ENCODE data around the gene ZNF808. TPM values are rescaled to one million over a fixed set of nuclear protein-coding genes. Genes with fewer than 3 reads are reported as not detected.
"Not testable (repeated sequence)": the region's sequence is repeated elsewhere in the genome, so short reads cannot be mapped to it uniquely, and the experiment has no call there.

ZNF808 gene
- total RNA-seq = 27.4 and 28.2 TPM in 2 replicates

- intact Hi-C loops (cut with micrococcal nuclease) = loop anchor here (1.0 to 5.0 kb wide), 23 partner anchors 8 to 1340 kb away; partner anchors contain the start of genes MYADM, ZNF160, ZNF320 and ZNF480
These were observed at the start of gene ZNF808 for GRCh38 chr19:52527134-52527955. ZNF808 (plus strand) TSS chr19:52527668; CDS start chr19:52543285, 15,617 bp downstream.

GRCh38 chr19:52484111-52484743 is 43.2 kb upstream of the ZNF808 start:
- intact Hi-C loops (cut with micrococcal nuclease) = not testable (repeated sequence)

DNA sequence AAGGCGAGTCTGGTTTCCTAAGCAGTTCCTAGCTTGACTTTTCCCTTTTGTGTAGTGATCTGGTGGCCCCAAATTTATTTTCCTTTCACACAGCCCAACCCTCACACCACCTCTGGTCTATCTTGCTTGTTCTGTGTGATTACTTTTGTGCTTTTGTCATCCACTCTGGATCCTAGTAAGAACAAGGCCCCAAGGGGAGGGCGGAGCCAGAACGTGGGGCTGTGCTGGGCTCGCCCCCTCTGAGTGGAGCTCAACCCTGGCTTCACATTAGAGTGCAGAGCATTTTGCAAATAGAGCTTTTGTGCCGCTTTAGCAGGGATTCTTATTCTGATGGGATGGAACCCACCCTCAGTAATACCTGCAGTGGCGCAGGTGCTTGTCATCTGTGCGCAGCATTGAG is 42.4 kb upstream of the ZNF808 start:
- intact Hi-C loops (cut with micrococcal nuclease) = not testable (repeated sequence)

- intact Hi-C loops (cut with micrococcal nuclease) = not testable (repeated sequence)
These were observed 41.8 kb upstream of the ZNF808 start for GRCh38 chr19:52485561-52486240.

DNA sequence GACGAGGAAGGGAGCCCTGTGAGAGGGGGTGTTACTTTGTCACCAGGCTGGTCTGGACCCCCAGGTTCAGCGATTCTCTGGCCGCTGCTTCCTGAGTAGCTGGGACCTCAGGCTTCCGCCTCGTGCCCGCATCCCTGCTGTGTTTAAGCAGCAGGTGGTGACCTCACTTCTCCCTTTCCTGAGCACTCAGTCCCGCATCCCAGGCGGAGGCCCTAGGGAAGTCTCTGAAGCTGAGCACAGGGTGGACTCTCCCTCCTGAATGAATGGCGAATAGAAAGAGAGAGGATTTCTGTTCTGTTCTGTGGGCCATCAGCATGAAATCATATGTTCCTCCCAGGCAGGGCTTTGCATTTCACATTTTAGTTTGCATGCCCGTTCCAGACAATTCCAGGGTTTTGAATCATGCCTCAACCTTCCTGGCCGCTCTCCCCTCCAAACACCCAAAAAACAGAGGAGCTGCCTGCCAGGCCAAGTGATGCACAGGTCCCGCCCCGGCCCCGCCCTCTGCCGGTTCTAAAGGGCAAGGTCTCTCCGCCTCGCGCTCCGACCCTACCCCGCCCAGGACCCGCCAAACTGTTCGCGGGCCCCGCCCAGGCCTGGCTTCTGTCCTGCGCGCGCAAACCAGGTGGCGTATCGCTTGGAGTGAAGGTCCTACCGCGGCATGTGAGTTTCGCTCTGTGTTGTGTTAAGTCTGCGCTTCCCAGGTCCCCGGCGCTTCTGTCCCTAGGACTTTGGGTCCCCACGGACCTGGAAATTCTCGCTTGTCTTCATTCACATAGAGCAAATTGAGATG is 35.1 kb upstream of the ZNF808 start:
- intact Hi-C loops (cut with micrococcal nuclease) = no loop called here

- intact Hi-C loops (cut with micrococcal nuclease) = no loop called here
These were observed 34.4 kb upstream of the ZNF808 start for GRCh38 chr19:52492994-52493470.

- intact Hi-C loops (cut with micrococcal nuclease) = no loop called here
These were observed 33.0 kb upstream of the ZNF808 start for GRCh38 chr19:52494518-52494917.

DNA sequence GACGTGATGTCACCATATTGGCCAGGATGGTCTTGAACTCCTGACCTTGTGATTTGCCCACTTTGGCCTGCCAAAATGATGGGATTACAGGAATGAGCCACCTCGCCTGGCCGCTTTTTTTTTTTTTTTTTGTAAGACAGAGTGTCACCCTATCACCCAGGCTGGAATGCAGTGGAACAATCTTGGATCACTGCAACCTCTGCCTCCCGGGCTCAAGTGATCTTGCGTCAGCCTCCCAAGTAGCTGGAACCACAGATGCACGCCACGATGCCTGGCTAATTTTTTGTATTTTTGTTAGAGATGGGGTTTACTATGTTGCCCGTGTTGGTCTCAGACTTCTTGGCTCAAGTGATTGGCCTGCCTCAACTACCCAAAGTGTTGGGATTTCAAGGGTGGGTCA is 28.9 kb upstream of the ZNF808 start:
- intact Hi-C loops (cut with micrococcal nuclease) = no loop called here

DNA sequence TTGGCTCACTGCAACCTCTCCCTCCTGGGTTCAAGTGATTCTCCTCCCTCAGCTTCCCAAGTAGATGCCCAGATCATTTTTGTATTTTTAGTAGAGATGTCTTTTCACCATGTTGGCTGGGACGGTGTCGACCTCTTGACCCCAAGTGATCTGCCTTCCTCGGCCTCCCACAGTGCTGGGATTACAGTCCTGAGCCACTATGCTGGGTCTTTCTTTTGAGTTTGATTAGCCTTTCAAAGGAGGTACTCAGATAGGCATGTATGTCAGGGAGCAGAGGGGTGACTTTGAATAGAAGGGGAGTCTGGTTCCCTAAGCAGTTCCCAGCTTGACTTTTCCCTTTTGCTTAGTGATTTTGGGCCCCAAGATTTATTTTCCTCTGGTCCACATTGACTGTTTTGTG is 27.0 kb upstream of the ZNF808 start:
- intact Hi-C loops (cut with micrococcal nuclease) = not testable (repeated sequence)

GRCh38 chr19:52500991-52501390 is 26.5 kb upstream of the ZNF808 start:
- intact Hi-C loops (cut with micrococcal nuclease) = not testable (repeated sequence)

DNA sequence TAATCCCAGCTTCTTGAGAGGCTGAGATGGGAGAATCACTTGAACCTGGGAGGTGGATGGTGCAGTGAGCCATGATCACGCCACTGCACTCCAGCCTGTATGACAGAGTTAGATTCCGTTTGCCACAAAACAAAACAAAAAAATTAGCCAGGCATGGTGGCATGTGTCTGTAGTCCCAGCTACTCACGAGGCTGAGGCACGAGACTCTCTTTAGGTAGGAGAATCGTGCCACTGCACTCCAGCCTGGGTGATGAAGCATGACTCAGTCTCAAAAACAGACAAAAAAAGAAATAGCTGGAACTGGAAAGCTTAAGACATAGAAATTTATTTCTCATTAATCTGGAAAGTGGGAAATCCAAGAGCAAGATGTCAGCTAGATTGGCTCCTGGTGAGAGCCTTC is 20.2 kb upstream of the ZNF808 start:
- intact Hi-C loops (cut with micrococcal nuclease) = no loop called here

- intact Hi-C loops (cut with micrococcal nuclease) = no loop called here
These were observed 11.3 kb upstream of the ZNF808 start for GRCh38 chr19:52516191-52516590.

DNA sequence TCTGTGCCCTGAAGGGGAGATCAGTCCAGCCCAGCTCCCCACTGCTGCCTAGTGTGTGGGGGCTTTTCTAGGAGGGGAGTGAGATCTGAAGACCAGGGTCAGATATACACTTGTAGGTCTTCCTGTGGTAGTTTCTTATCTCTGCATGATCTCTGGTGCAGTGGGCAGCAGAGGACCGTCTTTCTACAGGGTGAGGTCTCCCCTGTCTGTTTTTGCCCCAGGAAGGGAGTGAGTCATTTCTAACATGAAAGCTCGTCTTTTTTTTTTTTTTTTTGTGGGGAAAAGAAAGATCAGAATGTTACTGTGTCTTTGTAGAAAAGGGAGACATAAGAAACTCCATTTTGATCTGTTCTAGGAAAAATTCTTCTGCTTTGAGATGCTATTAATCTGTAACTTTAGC is 8.8 kb upstream of the ZNF808 start:
- intact Hi-C loops (cut with micrococcal nuclease) = no loop called here

DNA sequence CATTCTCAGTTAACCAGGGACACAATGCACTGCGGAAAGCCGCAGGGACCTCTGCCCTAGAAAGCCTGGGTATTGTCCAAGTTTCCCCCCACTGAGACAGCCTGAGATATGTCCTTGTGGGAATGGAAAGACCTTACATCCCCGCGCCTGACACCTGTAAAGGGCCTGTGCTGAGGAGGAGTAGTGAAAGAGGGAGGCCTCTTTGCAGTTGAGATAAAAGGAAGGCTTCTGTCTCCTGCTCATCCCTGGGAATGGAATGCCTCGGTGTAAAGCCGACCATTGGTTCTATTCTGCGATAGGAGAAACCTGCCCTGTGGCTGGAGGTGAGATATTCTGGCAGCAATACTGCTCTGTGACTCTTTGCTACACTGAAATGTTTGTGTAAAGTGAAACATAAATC is 8.3 kb upstream of the ZNF808 start:
- intact Hi-C loops (cut with micrococcal nuclease) = not testable (repeated sequence)

DNA sequence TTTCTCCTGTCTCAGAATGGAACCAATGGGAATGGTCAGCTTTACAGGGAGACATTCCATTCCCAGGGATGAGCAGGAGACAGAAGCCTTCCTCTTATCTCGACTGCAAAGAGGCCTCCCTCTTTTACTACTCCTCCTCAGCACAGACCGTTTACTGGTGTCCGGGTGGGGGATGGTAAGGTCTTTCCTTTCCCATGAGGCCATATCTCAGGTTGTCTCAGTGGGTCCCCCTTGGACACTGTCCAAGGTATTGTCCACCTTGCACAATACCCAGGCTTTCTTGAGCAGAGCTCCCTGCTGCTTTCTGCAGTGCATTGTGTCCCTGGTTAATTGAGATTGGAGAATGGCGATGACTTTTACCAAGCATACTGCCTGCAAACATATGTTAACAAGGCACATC is 7.5 kb upstream of the ZNF808 start:
- intact Hi-C loops (cut with micrococcal nuclease) = no loop called here

GRCh38 chr19:52522551-52522950 is 4.9 kb upstream of the ZNF808 start:
- intact Hi-C loops (cut with micrococcal nuclease) = no loop called here

DNA sequence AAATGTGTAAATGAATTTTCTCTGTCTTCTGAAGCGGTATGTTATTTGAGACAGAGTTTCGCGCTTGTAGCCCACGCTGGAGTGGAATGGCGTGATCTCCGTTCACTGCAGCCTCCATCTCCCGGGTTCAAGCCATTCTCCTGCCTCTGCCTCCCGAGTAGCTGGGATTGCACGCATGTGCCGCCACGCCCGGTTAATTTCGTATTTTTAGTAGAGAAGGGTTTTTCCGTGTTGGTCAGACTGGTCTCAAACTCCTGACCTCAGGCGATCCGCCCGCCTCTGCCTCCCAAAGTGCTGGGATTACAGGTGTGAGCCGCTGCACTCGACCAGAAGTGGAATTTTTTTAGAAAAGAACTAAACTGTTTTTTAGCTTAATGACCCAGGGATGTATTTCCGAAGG is 3.4 kb upstream of the ZNF808 start:
- intact Hi-C loops (cut with micrococcal nuclease) = no loop called here

DNA sequence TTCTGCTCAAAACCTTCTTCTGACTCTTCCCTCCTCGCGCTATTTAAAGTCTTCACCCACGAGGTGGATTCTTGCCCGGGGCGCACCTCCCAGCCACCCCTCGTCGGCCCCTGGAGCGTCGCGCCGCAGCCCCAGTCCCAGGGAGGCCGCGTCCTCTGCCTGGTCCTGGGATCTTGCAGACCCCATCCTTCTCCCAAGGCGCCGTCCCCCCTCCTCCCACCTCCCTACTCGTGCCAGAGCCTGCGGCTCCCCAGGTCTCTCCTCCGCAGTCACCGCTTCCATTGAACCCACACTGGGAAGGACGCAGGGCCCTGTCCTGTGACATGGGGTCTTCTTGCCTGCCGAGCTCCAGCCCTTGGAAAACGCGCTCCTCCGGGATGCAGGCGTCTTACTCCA is 486 bp downstream of the ZNF808 start:
- intact Hi-C loops (cut with micrococcal nuclease) = loop anchor here (1.0 to 5.0 kb wide), 23 partner anchors 7 to 1339 kb away; partner anchors contain the start of genes MYADM, ZNF160, ZNF320 and ZNF480

DNA sequence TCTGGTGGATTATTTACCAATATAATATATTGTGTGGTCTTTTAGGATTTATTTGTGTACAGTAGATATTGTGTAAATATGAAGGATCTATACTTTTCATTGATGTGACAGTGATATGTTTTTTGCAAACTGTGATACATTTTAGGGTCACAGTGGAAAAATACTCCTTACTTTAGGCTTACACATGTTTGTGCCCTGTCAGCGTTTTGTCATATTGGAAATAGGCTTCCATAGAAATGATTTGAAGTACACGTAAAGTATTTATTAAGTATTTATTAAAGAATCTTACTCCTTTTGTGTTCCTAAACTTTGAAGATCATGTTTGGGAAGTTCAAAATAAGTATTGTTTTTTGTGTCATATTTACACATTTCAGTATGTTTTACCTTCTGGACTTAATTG is 5.0 kb downstream of the ZNF808 start:
- intact Hi-C loops (cut with micrococcal nuclease) = no loop called here

DNA sequence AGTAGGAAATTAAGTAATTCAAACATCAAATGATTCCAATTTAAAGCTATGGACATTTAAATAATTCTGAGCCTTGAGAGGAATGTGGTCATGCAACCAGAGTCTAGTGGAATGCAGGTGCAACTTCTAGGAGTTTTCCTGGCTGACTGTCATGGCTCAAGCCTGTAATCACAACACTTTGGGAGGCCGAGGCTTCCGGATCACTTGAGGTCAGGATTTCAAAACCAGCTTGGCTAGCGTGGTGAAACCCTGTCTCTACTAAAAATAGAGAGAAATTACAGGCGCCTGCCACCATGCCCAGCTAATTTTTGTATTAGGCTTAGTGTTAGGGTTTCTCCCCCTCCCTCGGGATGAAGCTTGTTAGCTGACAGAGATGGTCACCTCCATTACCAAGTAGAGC is 6.4 kb downstream of the ZNF808 start:
- intact Hi-C loops (cut with micrococcal nuclease) = loop anchor here (2.0 kb wide), 1 partner anchor 197 kb away; the partner anchor contains the start of gene ZNF610

DNA sequence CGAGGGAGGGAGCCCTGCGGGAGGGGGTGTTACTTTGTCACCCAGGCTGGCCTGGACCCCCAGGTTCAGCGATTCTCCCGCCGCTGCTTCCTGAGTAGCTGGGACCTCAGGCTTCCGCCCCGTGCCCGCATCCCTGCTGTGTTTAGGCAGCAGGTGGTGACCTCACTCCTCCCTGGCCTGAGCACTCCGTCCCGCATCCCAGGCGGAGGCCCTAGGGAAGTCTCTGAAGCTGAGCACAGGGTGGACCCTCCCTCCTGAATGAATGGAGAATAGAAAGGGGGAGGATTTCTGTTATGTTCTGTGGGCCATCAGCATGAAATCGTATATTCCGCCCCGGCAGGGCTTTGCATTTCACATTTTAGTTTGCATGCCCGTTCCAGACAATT is 7.9 kb downstream of the ZNF808 start:
- intact Hi-C loops (cut with micrococcal nuclease) = loop anchor here (1.0 to 5.0 kb wide), 8 partner anchors 8 to 932 kb away; partner anchors contain the start of genes ZNF160, ZNF525, ZNF610 and ZNF611
